Measurements from ENCODE around the gene MRPL53. TPM values are rescaled to one million over a fixed set of nuclear protein-coding genes. Genes with fewer than 3 reads are reported as not detected.

Gene MRPL53
- total RNA-seq, 1 experiment from 2014 or later, result 52.1 TPM

DNA sequence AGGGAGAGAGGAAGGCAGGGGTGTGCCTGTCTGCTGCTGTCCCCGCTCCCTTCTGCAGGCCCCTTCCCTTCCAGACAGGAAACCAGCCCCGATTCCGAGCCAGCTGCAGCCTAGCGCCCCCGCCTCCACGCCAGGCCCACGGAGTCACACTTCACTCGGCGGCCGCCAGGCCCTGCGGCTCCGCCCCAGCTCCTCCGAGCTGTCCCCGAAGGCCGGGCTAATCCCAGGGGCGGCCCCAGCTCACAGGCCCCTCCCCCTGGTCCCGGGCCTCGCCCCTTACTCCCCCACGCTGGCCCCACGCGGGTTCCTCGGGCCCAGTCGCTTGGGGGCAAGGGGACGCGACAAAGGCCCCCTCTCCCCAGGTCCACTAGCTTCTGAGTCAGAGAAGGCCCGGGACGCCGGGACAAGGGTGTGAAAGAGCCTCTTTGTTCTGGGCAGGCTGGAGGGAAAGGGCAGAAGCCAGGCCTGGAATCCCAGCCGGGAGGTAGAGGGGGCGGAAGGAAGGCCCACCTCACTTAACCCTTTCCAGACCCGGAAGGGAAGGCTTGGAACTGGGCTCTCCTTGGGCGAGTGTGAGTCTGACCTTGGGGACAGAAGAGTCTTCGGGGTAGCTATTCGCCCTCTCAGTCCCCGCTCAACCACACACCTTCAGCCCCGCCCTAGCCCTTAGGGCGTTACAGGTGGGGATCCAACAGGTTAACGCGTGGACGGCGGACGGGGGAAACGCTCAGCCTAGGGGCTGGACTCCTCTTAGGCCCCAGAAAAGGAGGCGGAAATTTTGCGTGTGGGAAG lies 31.9 kb downstream of the MRPL53 start (continued):
- TF ChIP-seq PRDM15 (CRISPR knock-in tag; IDR thresholded peaks at IDR 0.05) (peak; percentile 93), SMAD3 (CRISPR knock-in tag; IDR thresholded peaks at IDR 0.05; ENCODE audit: borderline replicate concordance) (no peak), GABPB1 (CRISPR knock-in tag; IDR thresholded peaks at IDR 0.05) (peak; percentile 72), FOXP4 (CRISPR knock-in tag; IDR thresholded peaks at IDR 0.05) (peak; percentile 39; the same call in 1 of the 2 replicates), MYBL2 (CRISPR knock-in tag; IDR thresholded peaks at IDR 0.05) (no peak), CBFB (CRISPR knock-in tag; IDR thresholded peaks at IDR 0.05; ENCODE audit: low read depth) (no peak), IRF1 (CRISPR knock-in tag; IDR thresholded peaks at IDR 0.05) (no peak)
- TF ChIP-seq, protein P1, sequence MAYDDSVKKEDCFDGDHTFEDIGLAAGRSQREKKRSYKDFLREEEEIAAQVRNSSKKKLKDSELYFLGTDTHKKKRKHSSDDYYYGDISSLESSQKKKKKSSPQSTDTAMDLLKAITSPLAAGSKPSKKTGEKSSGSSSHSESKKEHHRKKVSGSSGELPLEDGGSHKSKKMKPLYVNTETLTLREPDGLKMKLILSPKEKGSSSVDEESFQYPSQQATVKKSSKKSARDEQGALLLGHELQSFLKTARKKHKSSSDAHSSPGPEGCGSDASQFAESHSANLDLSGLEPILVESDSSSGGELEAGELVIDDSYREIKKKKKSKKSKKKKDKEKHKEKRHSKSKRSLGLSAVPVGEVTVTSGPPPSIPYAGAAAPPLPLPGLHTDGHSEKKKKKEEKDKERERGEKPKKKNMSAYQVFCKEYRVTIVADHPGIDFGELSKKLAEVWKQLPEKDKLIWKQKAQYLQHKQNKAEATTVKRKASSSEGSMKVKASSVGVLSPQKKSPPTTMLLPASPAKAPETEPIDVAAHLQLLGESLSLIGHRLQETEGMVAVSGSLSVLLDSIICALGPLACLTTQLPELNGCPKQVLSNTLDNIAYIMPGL (CRISPR knock-in tag; IDR thresholded peaks at IDR 0.05), result peak; percentile 31
- TF ChIP-seq, protein P2, sequence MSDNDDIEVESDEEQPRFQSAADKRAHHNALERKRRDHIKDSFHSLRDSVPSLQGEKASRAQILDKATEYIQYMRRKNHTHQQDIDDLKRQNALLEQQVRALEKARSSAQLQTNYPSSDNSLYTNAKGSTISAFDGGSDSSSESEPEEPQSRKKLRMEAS (CRISPR knock-in tag; IDR thresholded peaks at IDR 0.05), result no peak

DNA sequence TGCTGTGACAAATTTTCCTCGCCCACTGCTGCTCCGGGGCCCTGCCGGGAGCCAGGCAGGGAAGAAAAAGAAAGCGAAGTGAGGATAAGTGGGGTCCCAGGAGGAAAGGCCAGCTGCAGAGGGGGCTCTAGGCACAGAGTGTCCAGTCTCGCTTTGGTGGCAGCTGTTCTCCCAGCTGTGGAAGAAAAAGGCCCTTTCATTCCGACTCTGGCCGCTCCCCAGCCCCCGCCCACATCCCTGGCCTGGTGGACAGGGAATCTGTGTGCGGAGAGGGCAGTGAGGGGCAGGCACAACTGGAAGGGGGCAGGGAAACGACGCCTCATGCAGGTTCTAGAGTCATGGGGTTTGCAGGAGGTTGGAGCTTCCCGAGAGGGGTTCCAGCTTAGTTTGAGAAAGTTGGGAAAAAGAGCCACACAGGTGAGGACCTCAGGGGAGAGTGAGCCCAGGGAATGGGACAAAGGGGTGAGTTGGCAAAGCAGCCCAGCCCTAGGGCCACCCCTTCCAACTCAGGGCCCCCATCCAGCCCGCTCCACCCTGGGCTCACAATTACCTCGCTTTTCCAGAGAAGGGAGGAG lies 32.6 kb downstream of the MRPL53 start:
- H3K27ac Mint-ChIP-seq, result peak overlapping the region; percentile 42; the same call in 1 of the 2 replicates
- H3K9me3 Mint-ChIP-seq, result no peaks in the 10 kb centered on the region
- peaks cover 41% of the 10 kb centered on the region for H3K4me1 Mint-ChIP-seq
- peak overlapping the region; percentile 99 for H3K4me3 Mint-ChIP-seq
- peaks cover 8% of the 10 kb centered on the region; the same call in 1 of the 2 replicates for H3K36me3 Mint-ChIP-seq
- CTCF ChIA-PET, result interaction anchor here (0.6 to 2.3 kb wide), 13 partner anchors 10 to 190 kb away, joined by 3 to 19 read pairs (median 6); partner anchors contain the start of genes C2orf81, MOGS, WBP1 and WDR54
- TF ChIP-seq, protein P1 (CRISPR knock-in tag; IDR thresholded peaks at IDR 0.05), result no peak
- TF ChIP-seq, protein P3, sequence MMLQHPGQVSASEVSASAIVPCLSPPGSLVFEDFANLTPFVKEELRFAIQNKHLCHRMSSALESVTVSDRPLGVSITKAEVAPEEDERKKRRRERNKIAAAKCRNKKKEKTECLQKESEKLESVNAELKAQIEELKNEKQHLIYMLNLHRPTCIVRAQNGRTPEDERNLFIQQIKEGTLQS (CRISPR knock-in tag; conservative IDR thresholded peaks at IDR 0.05), result 0 out of 2 replicates have a peak, but pooled peaks have one; percentile 26
- DNase-seq (ENCODE audit: low spot score) (no peak), ATAC-seq (no peak)
- POLR2A ChIA-PET, result interaction anchor here (0.5 to 2.5 kb wide), 13 partner anchors 8 to 1125 kb away, joined by 3 to 29 read pairs (median 3); partner anchors contain the start of genes C2orf81, INO80B, WBP1 and WDR54
- peaks cover 8% of the 10 kb centered on the region for H3K27me3 Mint-ChIP-seq (ENCODE audit: low read depth)

Data from WTC11 (cell line).